Mesenchymal stem cell (in vitro differentiated cells and primary cell): Measurements from ENCODE around the gene FHOD3.

ENCODE experiments used
- DNase-seq: peaks from one replicate; pipeline ENCODE4 v3.0.0-alpha.2; 2013
- H2AFZ ChIP-seq: one replicate; pipeline ENCODE4 v1.6.1; 2013; ENCODE audit warnings: low read depth, mild to moderate bottlenecking, control low read depth, inconsistent platforms, low read length, moderate library complexity
- H2AK5ac ChIP-seq: 2 replicates; pipeline ENCODE4 v1.6.1; 2013; ENCODE audit warnings: low read length, moderate library complexity, mild to moderate bottlenecking, inconsistent platforms; ENCODE audit not compliant: severe bottlenecking
- H2BK120ac ChIP-seq: one replicate; pipeline ENCODE4 v1.6.1; 2013; ENCODE audit warnings: low read depth, mild to moderate bottlenecking, inconsistent platforms, low read length, moderate library complexity
- H2BK12ac ChIP-seq, 2 experiments: one replicate each; pipeline ENCODE4 v1.6.1; 2013; ENCODE audit warnings: inconsistent platforms in 2 of 2, low read length in 2 of 2, mild to moderate bottlenecking in 2 of 2, moderate library complexity in 2 of 2, control low read depth in 1 of 2
- H2BK15ac ChIP-seq: one replicate; pipeline ENCODE4 v1.6.1; 2013; ENCODE audit warnings: mild to moderate bottlenecking, low read depth, inconsistent platforms; ENCODE audit not compliant: poor library complexity, severe bottlenecking
- H2BK5ac ChIP-seq: 2 replicates; pipeline ENCODE4 v1.6.1; 2013; ENCODE audit warnings: low read depth, mild to moderate bottlenecking, low read length, control low read depth, inconsistent platforms; ENCODE audit not compliant: poor library complexity, severe bottlenecking
- H3K14ac ChIP-seq, 2 experiments: one replicate each; pipeline ENCODE4 v1.6.1; 2013; ENCODE audit warnings: inconsistent platforms in 2 of 2, low read length in 2 of 2, control low read depth in 1 of 2, mild to moderate bottlenecking in 1 of 2, moderate library complexity in 1 of 2
- H3K18ac ChIP-seq, 2 experiments: one replicate each; pipeline ENCODE4 v1.6.1; 2013; ENCODE audit warnings: inconsistent platforms in 2 of 2, low read length in 2 of 2, control low read depth in 1 of 2, low read depth in 1 of 2, mild to moderate bottlenecking in 1 of 2
- H3K23ac ChIP-seq, 2 experiments: one replicate each; pipeline ENCODE4 v1.6.1; 2013; ENCODE audit warnings: inconsistent platforms in 2 of 2, low read length in 2 of 2, mild to moderate bottlenecking in 2 of 2, moderate library complexity in 2 of 2, control low read depth in 1 of 2
- H3K27ac ChIP-seq: 2 replicates; pipeline ENCODE4 v1.5.1; 2013; ENCODE audit warnings: mild to moderate bottlenecking, moderate library complexity, low read length, control low read depth, inconsistent platforms; ENCODE audit not compliant: poor library complexity, severe bottlenecking
- H3K27me3 ChIP-seq, 2 experiments: 2 replicates each; pipeline versions ENCODE4 v1.6.1 to v1.7.0; 2013; ENCODE audit warnings: low read length in 2 of 2, mild to moderate bottlenecking in 2 of 2, moderate library complexity in 2 of 2, control low read depth in 1 of 2, inconsistent platforms in 1 of 2; ENCODE audit not compliant: control insufficient read depth in 1 of 2, insufficient read depth in 1 of 2
- H3K36me3 ChIP-seq, 2 experiments: 2 replicates each; pipeline versions ENCODE4 v1.6.1 to v1.7.0; 2013; ENCODE audit warnings: low read length in 2 of 2, control low read depth in 1 of 2, inconsistent platforms in 1 of 2, low read depth in 1 of 2, mild to moderate bottlenecking in 1 of 2; ENCODE audit not compliant: insufficient read depth in 2 of 2, control insufficient read depth in 1 of 2
- H3K4ac ChIP-seq, 2 experiments: one replicate each; pipeline ENCODE4 v1.6.1; 2013; ENCODE audit warnings: inconsistent platforms in 2 of 2, low read length in 2 of 2, mild to moderate bottlenecking in 2 of 2, moderate library complexity in 2 of 2, control low read depth in 1 of 2, low read depth in 1 of 2
- H3K4me1 ChIP-seq: 2 replicates; pipeline ENCODE4 v1.6.1; 2013; ENCODE audit warnings: low read depth, low read length, control low read depth; ENCODE audit not compliant: control insufficient read depth, insufficient read depth
- H3K4me2 ChIP-seq: 2 replicates; pipeline ENCODE4 v1.6.1; 2013; ENCODE audit warnings: low read length, mild to moderate bottlenecking, inconsistent platforms; ENCODE audit not compliant: poor library complexity, severe bottlenecking
- H3K4me3 ChIP-seq, 2 experiments: 2 replicates each; pipeline versions ENCODE4 v1.5.1 to v1.7.0; 2013; ENCODE audit warnings: low read length in 2 of 2, mild to moderate bottlenecking in 2 of 2, control low read depth in 1 of 2, low read depth in 1 of 2; ENCODE audit not compliant: insufficient read depth in 1 of 2
- H3K79me1 ChIP-seq: replicated peaks from 2 replicates; pipeline ENCODE4 v1.6.1; 2013; ENCODE audit warnings: mild to moderate bottlenecking, control low read depth, low read length, inconsistent platforms; ENCODE audit not compliant: poor library complexity, severe bottlenecking
- H3K9ac ChIP-seq: 2 replicates; pipeline ENCODE4 v1.7.0; 2013; ENCODE audit warnings: mild to moderate bottlenecking, low read length, moderate library complexity
- H3K9me3 ChIP-seq: 2 replicates; pipeline ENCODE4 v1.7.0; 2013; ENCODE audit warnings: mild to moderate bottlenecking, low read length; ENCODE audit not compliant: control insufficient read depth
- H4K8ac ChIP-seq: one replicate; pipeline ENCODE4 v1.6.1; 2013; ENCODE audit warnings: inconsistent platforms, mild to moderate bottlenecking, low read length, moderate library complexity
- H4K91ac ChIP-seq: one replicate; pipeline ENCODE4 v1.6.1; 2013; ENCODE audit warnings: mild to moderate bottlenecking, low read length, inconsistent platforms
- WGBS: methylation state at CpG from one replicate; pipeline ENCODE4 v1.1.7; 2013; ENCODE audit warnings: mixed read lengths; 5-methylcytosine and 5-hydroxymethylcytosine counted together

The FHOD3 gene

GRCh38 chr18:36454848-36455458 lies 157.4 kb downstream of the FHOD3 start:
- H2BK12ac ChIP-seq, result no peak overlapping the region
- H2BK120ac ChIP-seq, result no peak overlapping the region
- H3K18ac ChIP-seq, result no peak overlapping the region
- no peak overlapping the region for H3K23ac ChIP-seq
- H2BK15ac ChIP-seq, result no peak overlapping the region
- no peak overlapping the region for H2AFZ ChIP-seq
- no peak overlapping the region for H2BK5ac ChIP-seq
- no peak overlapping the region for H3K14ac ChIP-seq
- H3K9ac ChIP-seq, result no peak overlapping the region
- no peak for DNase-seq
- 64% methylated on average over 3 of the region's 4 CpGs for WGBS
- no peak overlapping the region for H3K4me2 ChIP-seq
- no peak overlapping the region for H4K91ac ChIP-seq
- no peak overlapping the region for H4K8ac ChIP-seq
- no peaks in the 10 kb centered on the region for H3K9me3 ChIP-seq
- no peak overlapping the region for H2AK5ac ChIP-seq
- H3K4ac ChIP-seq, result no peak overlapping the region
- H3K27ac ChIP-seq, result no peak overlapping the region
- no peaks in the 10 kb centered on the region for H3K27me3 ChIP-seq
- no peaks in the 10 kb centered on the region for H3K36me3 ChIP-seq
- no peak overlapping the region for H3K4me3 ChIP-seq
- peaks cover 8% of the 10 kb centered on the region for H3K4me1 ChIP-seq
- H3K79me1 ChIP-seq, result peaks cover 43% of the 10 kb centered on the region

- peaks cover 46% of the 10 kb centered on the region for H3K79me1 ChIP-seq
- H4K8ac ChIP-seq, result no peak overlapping the region
- no peak for DNase-seq
- H2AFZ ChIP-seq, result no peak overlapping the region
- no peaks in the 10 kb centered on the region for H3K9me3 ChIP-seq
- H2BK120ac ChIP-seq, result no peak overlapping the region
- H3K23ac ChIP-seq, result no peak overlapping the region
- H3K36me3 ChIP-seq, result no peaks in the 10 kb centered on the region
- H2BK15ac ChIP-seq, result no peak overlapping the region
- peaks cover 10% of the 10 kb centered on the region for H3K4me1 ChIP-seq
- no peak overlapping the region for H4K91ac ChIP-seq
- no peak overlapping the region for H2AK5ac ChIP-seq
- no peak overlapping the region for H3K18ac ChIP-seq
- H3K14ac ChIP-seq, result no peak overlapping the region
- H2BK5ac ChIP-seq, result no peak overlapping the region
- no peak overlapping the region for H2BK12ac ChIP-seq
- WGBS, result 70% methylated on average over 4 of the region's 4 CpGs
- no peak overlapping the region for H3K4me3 ChIP-seq
- no peak overlapping the region for H3K4ac ChIP-seq
- H3K27me3 ChIP-seq, result no peaks in the 10 kb centered on the region
- H3K4me2 ChIP-seq, result no peak overlapping the region
- no peak overlapping the region for H3K27ac ChIP-seq
- H3K9ac ChIP-seq, result no peak overlapping the region
These were observed 158.4 kb downstream of the FHOD3 start for GRCh38 chr18:36455931-36456330.

- Histone ChIP-seq H3K36me3 (no peaks in the 10 kb centered on the region), H2AK5ac (no peak overlapping the region), H3K4ac (no peak overlapping the region), H2AFZ (no peak overlapping the region), H2BK12ac (no peak overlapping the region), H3K23ac (no peak overlapping the region), H4K8ac (no peak overlapping the region), H3K4me3 (no peak overlapping the region), H3K27ac (no peak overlapping the region), H2BK120ac (no peak overlapping the region), H3K14ac (no peak overlapping the region), H3K9me3 (no peaks in the 10 kb centered on the region), H3K18ac (no peak overlapping the region), H3K4me1 (peaks cover 7% of the 10 kb centered on the region), H2BK15ac (no peak overlapping the region), H3K79me1 (peaks cover 44% of the 10 kb centered on the region), H3K9ac (no peak overlapping the region), H3K27me3 (no peaks in the 10 kb centered on the region), H2BK5ac (no peak overlapping the region), H4K91ac (no peak overlapping the region), H3K4me2 (no peak overlapping the region)
- DNase-seq, result no peak
- 67% methylated on average over 1 of the region's 1 CpG for WGBS
These were observed 159.1 kb downstream of the FHOD3 start for GRCh38 chr18:36456622-36457021.

GRCh38 chr18:36457683-36458082 lies 160.2 kb downstream of the FHOD3 start:
- no peak overlapping the region for H2BK12ac ChIP-seq
- no peak for DNase-seq
- no peak overlapping the region for H4K91ac ChIP-seq
- no peak overlapping the region for H2BK5ac ChIP-seq
- no peak overlapping the region for H3K23ac ChIP-seq
- no peak overlapping the region for H3K18ac ChIP-seq
- H3K4ac ChIP-seq, result no peak overlapping the region
- no peak overlapping the region for H2BK15ac ChIP-seq
- H4K8ac ChIP-seq, result no peak overlapping the region
- no peaks in the 10 kb centered on the region for H3K36me3 ChIP-seq
- H3K27ac ChIP-seq, result no peak overlapping the region
- H2AFZ ChIP-seq, result no peak overlapping the region
- H3K4me1 ChIP-seq, result peaks cover 10% of the 10 kb centered on the region
- H2BK120ac ChIP-seq, result no peak overlapping the region
- no CpG with 5 or more reads among the region's 1 CpG for WGBS
- no peak overlapping the region for H3K4me2 ChIP-seq
- H3K9ac ChIP-seq, result no peak overlapping the region
- no peak overlapping the region for H3K14ac ChIP-seq
- H3K79me1 ChIP-seq, result peaks cover 40% of the 10 kb centered on the region
- H3K9me3 ChIP-seq, result no peaks in the 10 kb centered on the region
- H3K27me3 ChIP-seq, result no peaks in the 10 kb centered on the region
- H3K4me3 ChIP-seq, result no peak overlapping the region
- H2AK5ac ChIP-seq, result no peak overlapping the region
